WTC11 (cell line): Measurements from ENCODE around the gene SCRG1.

ENCODE experiments used
- CREB1 ChIP-seq: sonication (generic); formaldehyde crosslinking; IDR thresholded peaks from 2 replicates; pipeline ENCODE4 v1.8.0; 2023; ENCODE audit warnings: mild to moderate bottlenecking, missing genetic modification reagents
- CTCF ChIP-seq: fragments of 200-600 bp; IDR thresholded peaks from 2 replicates; pipeline ENCODE4 v1.8.0; 2022; ENCODE audit warnings: antibody characterized with exemption
- ELF4 ChIP-seq: sonication (generic); formaldehyde crosslinking; IDR thresholded peaks from 2 replicates; pipeline ENCODE4 v1.8.1; 2022; ENCODE audit warnings: low read depth, mild to moderate bottlenecking, moderate library complexity, missing genetic modification reagents
- SP1 ChIP-seq: sonication (generic); formaldehyde crosslinking; conservative IDR thresholded peaks from 2 replicates; pipeline ENCODE4 v1.8.1; 2022; ENCODE audit warnings: missing genetic modification reagents

GRCh38 chr4:173398779-173399415, at the start of gene SCRG1:
- TF ChIP-seq CTCF (no peak), ELF4 (CRISPR knock-in tag) (no peak), CREB1 (no peak), SP1 (no peak)
